ENCODE results near the gene C19orf18.
"Not testable (repeated sequence)": the region's sequence is repeated elsewhere in the genome, so short reads cannot be mapped to it uniquely, and the experiment has no call there.

Gene C19orf18

DNA sequence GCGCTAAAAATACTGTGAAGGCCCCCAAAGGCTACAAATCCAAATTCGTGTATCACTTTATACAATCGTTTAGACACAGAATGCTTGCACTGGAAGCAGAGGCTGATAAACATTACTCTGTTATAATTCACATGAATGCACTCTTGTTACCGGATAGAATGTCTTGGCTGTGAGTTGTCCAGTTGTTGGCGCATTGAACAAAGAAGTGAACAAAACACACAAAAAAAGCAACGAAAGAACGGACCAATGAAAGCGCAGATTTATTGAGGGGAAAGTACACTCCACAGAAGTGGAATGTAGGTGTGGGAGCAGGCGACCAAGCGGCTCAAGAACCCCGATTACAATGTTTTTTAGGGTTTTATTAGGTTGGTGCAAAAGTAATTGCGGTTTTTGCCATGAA lies 38.6 kb downstream of the C19orf18 start:
- intact Hi-C loops (cut with DNase I; ENCODE audit: low total_unique reads), result no loop called here
- TF ChIP-seq, protein P1, sequence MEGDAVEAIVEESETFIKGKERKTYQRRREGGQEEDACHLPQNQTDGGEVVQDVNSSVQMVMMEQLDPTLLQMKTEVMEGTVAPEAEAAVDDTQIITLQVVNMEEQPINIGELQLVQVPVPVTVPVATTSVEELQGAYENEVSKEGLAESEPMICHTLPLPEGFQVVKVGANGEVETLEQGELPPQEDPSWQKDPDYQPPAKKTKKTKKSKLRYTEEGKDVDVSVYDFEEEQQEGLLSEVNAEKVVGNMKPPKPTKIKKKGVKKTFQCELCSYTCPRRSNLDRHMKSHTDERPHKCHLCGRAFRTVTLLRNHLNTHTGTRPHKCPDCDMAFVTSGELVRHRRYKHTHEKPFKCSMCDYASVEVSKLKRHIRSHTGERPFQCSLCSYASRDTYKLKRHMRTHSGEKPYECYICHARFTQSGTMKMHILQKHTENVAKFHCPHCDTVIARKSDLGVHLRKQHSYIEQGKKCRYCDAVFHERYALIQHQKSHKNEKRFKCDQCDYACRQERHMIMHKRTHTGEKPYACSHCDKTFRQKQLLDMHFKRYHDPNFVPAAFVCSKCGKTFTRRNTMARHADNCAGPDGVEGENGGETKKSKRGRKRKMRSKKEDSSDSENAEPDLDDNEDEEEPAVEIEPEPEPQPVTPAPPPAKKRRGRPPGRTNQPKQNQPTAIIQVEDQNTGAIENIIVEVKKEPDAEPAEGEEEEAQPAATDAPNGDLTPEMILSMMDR (IDR thresholded peaks at IDR 0.05), result no peak
- H3K4me1 ChIP-seq, result no peaks in the 10 kb centered on the region
- peaks cover 3 to 92% (median 77%) of the 10 kb centered on the region in 3 donors for H3K9me3 ChIP-seq
- H3K27ac ChIP-seq, result no peak overlapping the region
- H3K4me3 ChIP-seq, result no peak overlapping the region
- peaks cover 42 to 75% (median 54%) of the 10 kb centered on the region in 3 donors for H3K36me3 ChIP-seq
- DNase-seq, result no peak
- no peaks in the 10 kb centered on the region for H3K27me3 ChIP-seq

DNA sequence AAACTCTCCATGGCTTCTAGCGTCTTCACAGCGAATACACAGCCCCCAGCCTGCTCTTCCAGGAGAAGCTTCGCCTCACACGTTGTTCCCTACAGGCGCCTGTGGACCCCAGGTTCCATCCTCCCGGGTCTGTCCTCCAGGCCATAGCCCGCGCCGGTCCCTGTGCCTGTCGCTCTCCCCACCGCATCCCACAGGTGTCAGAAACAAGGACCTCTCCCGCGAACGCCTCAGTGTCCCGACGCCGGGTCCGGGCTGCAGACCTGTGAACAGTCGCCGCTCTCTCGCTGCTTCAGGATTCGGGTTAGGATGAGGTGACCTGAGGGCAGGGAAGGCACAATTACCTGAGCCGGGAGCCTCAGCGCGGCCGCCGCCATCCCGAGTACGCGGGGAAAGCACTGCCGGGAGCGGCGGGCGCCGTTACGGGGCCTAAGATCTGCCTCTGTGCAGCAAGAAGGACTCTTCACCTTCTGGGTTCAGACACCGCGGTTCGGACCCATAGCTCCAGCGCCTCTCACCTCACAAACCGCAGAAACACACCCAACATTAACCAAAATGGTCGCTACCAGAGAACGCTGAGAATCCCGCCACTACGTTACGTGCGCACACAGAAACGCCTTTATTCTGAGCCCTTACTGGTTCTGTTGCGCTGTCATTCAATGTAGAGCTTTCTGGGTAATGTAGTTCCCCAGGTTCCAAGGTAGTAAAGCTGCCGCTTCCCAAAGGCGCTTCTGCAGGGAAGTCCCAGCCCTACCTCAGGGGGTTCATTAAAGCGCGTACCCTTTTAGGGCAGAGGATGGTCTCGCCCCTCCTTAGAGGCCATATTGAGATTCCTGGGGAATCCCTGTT lies 39.3 kb downstream of the C19orf18 start, which contains the start of gene ZNF418:
Gene ZNF418 (minus strand): TSS at position 583 of the 846 bp plus-strand sequence. CDS start 1,580 bp downstream, outside the sequence.
- no peaks in the 10 kb centered on the region for H3K27me3 ChIP-seq
- peak in 1 of 2 donors; percentile 29 for DNase-seq
- H3K4me3 ChIP-seq, result peak within 1 kb of the TSS; percentile 56 to 61
- intact Hi-C loops (cut with DNase I; ENCODE audit: low total_unique reads), result no loop called here
- peaks cover 3 to 94% (median 82%) of the 10 kb centered on the region in 3 donors for H3K9me3 ChIP-seq
- H3K36me3 ChIP-seq, result peaks cover 36 to 77% (median 55%) of the 10 kb centered on the region in 3 donors
- H3K4me1 ChIP-seq, result no peaks in the 10 kb centered on the region
- peak within 1 kb of the TSS; percentile 50 to 57 for H3K27ac ChIP-seq
- TF ChIP-seq, protein P1 (IDR thresholded peaks at IDR 0.05), result no peak

DNA sequence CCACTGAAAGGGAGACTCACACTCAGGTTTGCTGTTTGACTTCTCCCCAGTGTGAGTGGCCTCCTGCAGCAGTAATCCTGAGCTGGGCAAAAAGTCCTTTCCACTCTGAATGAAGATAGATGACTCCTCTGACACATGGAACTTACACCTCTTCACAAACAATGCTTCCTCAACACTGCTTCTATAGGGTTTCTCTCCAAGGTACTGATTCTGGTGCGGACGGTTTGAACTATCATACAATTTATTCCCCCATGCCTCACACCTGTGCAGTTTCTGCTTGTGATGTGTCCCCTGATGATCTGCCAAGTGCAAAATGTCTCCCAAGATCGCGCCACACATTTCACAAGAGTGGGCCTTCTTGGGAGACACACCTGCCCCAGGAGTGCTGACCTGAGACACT lies 46.7 kb downstream of the C19orf18 start:
- peaks cover 58 to 79% (median 63%) of the 10 kb centered on the region in 3 donors for H3K36me3 ChIP-seq

GRCh38 chr19:57916168-57916995 lies 58.0 kb downstream of the C19orf18 start, which contains the start of gene ZNF417:
ZNF417 (minus strand) TSS chr19:57916592; CDS start chr19:57916411, 181 bp downstream.
- peak; percentile 83 to 90 for DNase-seq
- H3K27me3 ChIP-seq; intact Hi-C loops (cut with DNase I; ENCODE audit: low total_unique reads): not testable (repeated sequence)
- Histone ChIP-seq H3K4me1 (peaks cover 0 to 14% (median 10%) of the 10 kb centered on the region in 4 donors), H3K4me3 (peak within 1 kb of the TSS; percentile 80 to 88), H3K27ac (peak within 1 kb of the TSS; percentile 78 to 80), H3K9me3 (peaks cover 0 to 32% (median 20%) of the 10 kb centered on the region in 3 donors), H3K36me3 (peaks cover 32 to 41% (median 40%) of the 10 kb centered on the region in 3 donors)

More for the DNA sequence above, 46.7 kb downstream of the C19orf18 start:
- TF ChIP-seq, protein P1 (IDR thresholded peaks at IDR 0.05), result no peak
- DNase-seq, result no peak
- H3K4me3 ChIP-seq, result no peak overlapping the region
- intact Hi-C loops (cut with DNase I; ENCODE audit: low total_unique reads), result no loop called here
- H3K4me1 ChIP-seq, result no peaks in the 10 kb centered on the region
- H3K27ac ChIP-seq, result no peak overlapping the region
- H3K27me3 ChIP-seq, result no peaks in the 10 kb centered on the region
- H3K9me3 ChIP-seq, result peaks cover 0 to 90% (median 81%) of the 10 kb centered on the region in 3 donors

- Histone ChIP-seq H3K36me3 (peaks cover 46 to 49% (median 47%) of the 10 kb centered on the region in 3 donors), H3K4me1 (peaks cover 0 to 14% (median 10%) of the 10 kb centered on the region in 4 donors), H3K4me3 (no peak overlapping the region), H3K9me3 (peaks cover 0 to 48% (median 28%) of the 10 kb centered on the region in 3 donors), H3K27ac (no peak overlapping the region), H3K27me3 (no peaks in the 10 kb centered on the region)
- intact Hi-C loops (cut with DNase I; ENCODE audit: low total_unique reads), result no loop called here
- TF ChIP-seq, protein P1 (IDR thresholded peaks at IDR 0.05), result no peak
- no peak for DNase-seq
These were observed 59.8 kb downstream of the C19orf18 start for GRCh38 chr19:57914531-57914930.
